IPS DF 4.7 (cell line): ENCODE measurements around the gene MRC2.

ENCODE experiments used
- DNase-seq: peaks from one replicate; pipeline ENCODE4 v3.0.0-alpha.2; 2013; ENCODE audit warnings: low spot score; ENCODE audit errors: extremely low read depth

Gene MRC2

DNA sequence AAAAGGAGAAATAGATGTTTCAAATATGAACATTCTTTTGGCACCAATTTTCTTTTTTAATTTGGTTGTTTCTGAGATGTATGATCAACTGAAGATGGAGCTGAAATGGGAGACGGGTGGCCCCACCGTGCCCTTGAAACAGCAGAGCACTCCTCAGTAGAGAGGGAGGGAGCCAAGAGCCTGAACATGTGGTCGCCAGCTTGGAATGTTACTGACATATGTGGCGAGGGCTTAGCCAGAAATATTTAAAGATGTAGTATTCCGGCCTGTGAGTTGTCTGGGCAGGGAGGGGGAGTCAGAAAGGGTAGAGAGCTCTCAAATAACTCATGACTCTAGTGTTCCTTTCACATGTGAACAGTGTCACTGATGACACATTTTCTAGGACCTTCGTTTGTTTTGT, 13.3 kb upstream of the MRC2 start:
- DNase-seq, result no peak

DNA sequence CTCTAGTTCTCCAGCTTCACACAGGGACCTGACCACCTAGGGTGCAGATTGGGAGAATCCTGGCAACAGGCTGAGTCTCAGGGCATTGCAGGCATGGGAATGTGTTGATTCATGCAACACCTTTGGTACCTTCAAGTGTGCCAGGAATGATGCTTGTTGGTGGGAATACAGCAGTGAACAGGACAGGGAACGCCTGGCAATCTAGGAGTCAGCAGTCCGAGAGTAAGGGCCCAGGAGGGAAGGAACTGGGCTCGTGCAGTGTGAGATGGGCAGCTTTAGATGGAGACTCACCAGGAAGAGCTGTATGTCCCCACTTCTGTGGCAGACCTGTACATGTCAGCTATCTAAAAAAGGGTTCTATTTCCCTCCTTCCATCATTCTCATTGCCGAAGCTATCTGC, 12.0 kb upstream of the MRC2 start:
- no peak for DNase-seq

DNA sequence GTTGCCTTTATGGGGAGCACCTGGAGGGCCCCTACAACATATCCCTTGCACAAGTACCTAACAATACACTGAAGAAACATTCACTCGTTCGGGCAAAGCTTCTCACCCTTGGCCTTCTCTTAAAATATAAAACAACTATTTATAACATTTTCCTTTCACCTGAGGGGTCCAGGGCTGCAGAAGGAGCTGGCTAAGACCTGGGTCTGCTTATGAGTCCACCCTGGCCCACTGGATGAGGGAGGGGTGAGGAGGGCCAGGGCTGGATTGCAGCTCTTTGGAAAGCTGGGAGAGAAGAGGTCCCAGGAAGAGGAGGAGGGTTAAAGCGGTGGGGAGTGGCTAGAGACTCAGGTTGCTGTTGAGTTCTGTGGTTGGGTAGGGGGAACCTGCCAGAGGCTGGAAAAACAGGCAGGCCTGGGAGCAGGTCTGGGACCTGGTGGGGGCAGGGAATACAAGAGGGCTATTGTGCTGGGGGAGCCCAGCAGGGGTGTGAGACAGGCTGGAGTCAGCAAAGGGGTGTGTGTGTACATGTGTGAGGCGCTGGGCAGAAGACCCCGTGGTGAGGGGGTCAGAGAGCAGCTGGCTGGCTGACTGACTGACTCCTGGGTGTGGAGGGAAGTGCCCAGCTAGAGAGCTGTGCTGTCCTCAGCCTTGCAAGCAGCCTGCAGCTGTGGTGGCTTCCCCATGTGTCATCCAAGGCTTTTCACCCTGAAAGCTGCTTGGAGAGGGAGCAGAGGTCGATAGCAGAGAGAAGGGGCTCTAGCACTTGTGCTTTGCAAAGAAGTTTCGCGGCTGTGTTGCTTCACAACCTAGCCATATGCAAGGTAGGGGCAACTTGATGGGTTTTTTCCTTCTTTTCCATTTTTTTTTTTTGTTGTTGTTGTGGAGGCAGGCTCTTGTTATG, 10.2 kb upstream of the MRC2 start:
- DNase-seq, result no peak

DNA sequence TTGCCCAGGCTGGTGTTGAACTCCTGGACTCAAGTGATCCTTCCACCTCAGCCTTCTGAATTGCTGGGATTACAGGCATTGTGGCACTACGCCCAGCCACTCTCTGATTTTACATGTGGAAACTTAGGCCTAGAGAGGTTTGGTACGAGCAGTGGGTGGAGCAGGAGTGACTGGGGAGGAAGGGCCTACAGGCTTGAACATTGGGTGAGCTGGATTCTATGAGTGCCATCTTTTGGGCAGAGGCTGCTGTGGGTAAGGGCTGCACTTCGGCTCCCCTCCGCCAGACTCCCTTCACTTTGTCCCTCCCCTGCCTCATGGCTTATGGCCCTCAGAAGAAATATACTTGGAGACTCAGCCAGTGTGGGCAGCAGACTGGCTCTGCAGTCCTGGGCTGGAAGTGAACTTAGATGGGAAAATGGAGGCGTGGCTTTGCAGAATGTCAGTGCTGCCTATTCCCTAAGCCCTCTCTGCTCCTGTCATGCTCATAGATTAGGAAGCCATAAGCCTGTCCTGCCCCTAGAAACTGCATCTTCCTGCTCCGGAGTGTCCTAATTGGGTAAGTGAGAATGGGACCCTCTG, 9.5 kb upstream of the MRC2 start:
- DNase-seq, result no peak

DNA sequence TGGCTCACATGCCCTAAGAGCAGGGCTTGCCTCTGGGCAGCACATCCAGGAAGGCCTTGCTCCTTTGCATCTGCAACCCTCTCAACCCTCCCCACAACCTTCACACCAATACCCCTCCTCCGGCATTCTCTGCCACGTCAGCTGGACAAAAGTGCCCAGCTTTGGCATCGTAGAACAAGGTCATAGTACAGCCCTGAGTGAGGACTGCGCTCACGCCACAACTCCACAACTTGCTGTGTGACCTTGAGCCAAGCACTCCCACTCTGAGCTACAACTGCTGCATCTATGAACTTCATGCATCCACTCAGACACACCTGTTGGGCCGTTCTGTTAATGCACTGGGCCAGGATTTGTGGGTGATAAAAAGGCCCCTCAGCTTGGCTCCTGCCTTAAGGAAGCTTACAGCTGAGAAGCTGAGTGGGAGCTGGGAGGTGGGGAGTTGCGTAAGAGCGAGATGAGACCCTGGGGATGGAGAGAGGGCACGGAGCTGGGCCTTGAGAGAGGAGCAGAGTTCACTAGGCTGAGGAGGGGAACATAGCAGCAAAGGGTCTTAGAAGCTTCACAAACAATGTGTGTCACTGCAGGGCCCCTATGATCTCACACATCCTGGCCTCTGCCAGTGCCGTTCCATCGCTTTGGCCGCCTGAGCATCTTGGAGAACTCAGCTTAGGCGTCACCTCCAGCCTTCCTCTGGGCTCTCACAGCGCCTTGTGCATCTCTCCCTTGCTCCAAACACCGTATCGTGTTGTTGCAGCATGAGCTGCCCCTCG, 8.6 kb upstream of the MRC2 start:
- DNase-seq, result no peak

DNA sequence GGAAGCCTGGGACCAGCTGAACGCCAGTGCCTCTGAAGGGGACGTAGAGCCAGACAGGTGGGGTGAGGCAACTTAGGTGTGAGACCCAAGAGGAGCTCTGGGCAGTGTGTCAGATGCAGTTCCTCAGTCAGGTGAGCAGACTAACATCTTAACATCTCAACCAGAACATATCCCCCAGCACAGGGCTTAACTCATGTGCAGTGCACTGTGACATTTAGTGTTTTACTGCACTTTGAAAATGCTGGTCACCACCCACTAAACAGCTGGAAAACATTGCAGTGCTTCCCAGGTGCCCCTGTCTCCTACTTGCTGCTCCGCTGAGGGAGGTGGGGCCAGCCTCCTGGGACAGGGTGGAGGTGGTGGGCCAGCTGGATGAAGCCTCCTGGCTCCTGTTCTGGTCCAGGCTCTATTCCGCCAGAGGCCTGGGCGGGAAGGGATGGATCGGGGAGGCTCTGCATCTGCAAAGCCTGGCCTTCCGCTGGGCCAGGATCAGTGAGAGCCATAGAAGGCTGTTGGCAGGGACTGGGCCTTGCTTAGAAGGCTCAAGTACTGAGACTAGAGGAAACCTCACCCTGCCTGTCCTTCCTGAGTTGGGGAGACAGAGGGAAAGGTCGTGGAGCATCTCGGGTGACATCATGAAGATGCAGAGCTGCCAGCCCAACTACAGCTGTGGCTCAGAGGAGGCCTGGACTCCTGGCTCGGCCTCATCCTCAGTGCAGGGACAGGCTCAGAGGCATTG, 7.9 kb upstream of the MRC2 start:
- no peak for DNase-seq

DNA sequence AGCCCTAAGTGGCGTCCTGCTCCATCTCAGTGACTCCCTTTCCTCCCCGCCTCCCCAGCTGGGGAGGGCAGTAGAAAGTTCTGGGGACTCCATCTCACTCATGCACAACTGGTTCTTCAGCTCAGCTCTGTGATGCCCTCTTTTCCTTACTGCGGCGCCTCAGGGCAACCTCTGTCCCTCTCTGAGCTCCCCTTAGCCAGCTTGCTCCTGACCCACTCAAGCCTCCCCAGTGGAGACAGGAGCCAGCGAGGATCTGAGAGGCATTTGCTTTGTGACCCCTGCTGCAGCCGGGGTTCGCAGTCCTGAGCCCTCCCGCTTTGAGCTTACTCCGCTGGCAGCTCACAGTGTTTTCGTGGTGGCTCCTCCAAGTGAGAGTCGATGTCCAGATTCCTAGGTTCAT, 6.2 kb upstream of the MRC2 start:
- DNase-seq, result no peak

DNA sequence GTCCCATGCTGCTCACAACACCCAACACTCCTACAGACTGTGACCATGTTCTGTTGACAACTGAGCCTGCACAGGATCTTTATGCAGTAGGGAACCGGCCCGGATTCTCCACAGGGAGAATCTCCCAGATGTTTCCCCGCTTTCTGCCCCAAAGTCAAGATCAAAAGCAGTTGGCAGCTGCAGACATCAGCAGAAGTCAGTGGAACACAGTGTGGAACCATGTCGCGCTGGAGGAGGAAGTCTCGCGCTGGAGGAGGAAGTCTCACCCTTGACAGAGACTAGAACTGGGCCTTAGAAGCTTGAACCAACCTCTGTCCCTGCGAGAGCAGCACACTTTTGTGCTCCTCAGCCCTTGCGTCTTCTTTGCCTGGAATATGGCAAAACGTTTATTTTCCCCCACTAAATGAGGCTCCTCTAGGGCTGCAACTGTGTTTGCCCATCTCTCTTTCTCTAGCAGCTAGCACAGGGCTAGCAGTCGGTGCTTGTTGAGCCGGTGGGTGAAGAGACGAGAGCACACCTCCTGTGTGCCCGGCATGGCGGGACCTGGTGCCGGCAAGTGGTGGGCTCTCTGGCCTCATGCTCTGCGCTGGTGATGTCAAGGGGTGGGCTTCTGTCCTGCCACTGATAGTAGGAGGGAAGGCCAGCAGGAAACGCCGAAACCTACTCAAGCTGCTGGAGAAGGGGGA, 2.1 kb upstream of the MRC2 start:
- no peak for DNase-seq

DNA sequence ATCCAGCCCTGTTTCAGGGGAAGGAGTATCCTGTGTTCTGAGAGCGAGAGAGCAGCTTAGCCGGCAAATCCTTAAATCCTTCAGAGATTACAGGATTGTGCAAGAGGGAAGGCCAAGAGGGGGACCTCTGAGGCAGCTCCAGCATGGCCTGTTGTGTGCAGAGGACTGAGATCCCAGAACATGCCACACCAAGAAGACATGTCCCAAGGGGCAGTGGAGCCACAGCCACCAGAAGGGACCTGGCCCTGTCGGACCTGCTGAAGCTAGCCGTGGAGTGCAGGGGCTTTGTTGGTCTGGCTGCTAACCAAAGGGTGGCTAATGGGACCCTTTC, 1.6 kb upstream of the MRC2 start:
- no peak for DNase-seq

DNA sequence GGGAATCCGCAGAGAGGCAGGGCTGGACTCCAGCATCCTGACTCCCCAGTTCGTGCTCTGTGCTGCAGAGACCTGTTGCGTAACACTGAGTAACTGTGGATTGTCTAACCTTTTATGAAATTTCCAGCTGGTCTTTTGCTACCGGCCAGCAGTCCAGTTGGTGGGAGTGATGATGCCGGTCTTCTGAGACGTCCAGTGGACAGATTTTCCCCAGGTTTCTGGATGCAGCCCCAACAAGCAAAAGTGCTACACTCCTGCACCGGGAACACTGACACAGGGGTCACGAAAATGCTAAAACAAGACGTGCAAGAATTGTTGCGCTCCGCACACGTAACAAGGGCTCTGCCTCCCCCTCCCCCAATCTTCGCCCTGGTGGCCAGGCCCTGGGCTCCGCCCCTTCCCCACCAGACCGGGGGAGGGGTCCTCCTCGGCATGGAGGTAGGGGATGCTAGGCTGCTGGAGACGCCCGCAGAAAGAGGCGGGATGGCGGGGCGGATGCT, 701 bp upstream of the MRC2 start:
- no peak for DNase-seq

DNA sequence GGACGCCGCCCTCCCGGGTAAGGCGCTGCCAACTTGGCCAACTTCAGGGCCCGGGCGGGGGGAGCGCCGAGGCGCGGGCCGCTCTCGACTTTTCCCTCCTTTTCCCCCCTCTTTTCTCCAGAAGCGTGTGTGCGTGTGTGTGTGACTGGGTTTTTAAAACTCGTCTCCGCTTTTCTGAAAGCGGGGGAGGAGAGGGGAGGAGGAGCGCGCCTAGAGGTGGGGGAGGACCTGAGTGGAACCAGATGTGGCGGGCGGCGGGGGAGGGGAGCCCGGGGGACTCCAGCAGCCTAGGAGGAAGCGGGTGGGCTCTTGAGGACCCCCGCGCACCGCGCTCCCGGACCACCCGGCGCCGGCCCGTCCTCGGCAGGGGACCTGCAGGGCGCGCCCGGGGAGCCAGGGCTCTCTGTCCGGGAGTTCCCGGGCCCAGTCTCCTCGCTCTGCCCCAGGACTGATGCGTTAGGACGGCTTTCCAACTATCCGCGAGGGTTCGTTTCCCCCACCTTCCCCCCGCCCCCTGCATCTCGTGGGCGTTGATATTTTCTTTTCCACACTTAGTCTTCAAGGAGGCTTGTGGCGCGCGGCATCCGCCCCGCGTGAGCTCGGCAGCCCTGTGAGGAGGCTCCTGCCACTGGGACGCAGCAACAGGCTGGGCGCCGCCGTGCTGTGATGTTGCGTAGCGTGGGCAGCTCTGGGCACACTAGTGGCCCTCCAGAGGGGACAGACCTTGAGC, 599 bp downstream of the MRC2 start:
- DNase-seq, result no peak

DNA sequence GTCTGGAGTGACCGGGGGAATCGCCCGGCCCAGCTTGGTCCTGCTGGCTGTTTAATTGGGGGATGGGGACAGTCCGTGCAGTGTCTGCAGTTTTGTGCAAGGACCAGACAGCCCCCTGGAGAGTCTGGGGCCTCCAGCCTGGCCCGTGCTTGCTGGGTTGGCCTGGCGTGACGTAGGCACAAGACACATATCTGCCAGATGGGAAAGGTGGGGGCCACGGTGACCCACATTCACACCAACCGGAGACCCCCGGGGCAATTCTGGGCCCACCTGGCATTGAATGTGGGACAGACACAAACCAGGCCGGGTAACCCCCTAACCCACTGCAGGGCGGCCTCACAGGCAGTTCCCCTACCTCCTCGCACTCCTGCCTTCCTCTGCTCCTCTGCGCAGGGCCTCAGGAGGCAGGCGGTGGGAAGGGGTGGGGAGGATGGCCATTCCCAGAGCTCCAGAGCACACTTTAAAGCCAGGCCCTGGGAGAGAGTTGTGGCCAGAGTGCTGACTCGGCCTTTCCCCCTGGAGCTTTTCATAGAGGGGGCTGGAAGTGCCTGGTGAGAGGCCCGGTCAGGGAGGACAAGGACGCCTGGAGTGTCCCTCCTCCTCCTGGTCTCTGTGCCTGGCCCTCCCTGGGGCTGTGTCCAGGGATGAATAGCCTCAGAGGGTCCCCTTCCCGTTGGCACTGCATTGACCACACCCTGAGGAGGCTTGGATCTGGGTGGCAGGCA, 1.5 kb downstream of the MRC2 start:
- no peak for DNase-seq

DNA sequence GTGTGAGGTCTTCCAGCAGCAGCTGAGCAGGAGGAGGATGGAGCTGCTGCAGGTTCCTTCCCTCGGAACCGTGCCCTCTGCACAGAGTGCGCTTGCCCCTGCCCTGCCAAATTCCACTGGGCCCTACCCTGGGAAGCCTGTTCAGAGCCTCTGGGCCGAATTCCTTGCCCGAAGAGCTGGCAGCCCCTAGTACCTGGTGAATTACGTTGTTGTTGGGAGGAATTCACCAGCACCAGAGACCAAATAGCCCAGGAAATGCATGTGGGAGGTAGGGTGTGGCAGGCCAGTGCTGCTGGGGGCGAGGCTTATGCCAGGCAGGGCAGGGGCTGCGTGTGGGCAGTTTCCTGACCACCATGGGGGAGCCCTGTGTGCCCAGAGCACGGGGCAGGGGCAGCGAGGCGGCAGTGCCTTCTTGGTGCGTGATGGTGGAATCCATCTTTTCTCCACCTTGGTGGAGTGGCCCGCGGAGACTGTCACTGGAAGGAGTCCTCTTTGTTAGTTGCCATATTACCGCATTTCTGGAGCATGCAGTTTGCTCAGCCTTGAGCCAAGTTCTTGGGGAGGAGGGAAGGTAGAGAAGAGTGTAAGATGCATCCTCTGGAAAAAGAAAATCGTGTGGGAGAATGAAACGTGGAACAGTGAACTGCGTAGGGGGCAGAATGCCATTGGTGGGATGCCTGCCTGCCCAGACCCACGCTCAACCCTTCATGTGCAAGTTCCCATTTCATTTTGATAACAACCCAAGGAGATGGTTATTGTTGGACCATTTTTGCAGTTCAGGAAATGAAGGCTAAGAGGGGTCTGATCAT, 2.3 kb downstream of the MRC2 start:
- DNase-seq, result no peak

DNA sequence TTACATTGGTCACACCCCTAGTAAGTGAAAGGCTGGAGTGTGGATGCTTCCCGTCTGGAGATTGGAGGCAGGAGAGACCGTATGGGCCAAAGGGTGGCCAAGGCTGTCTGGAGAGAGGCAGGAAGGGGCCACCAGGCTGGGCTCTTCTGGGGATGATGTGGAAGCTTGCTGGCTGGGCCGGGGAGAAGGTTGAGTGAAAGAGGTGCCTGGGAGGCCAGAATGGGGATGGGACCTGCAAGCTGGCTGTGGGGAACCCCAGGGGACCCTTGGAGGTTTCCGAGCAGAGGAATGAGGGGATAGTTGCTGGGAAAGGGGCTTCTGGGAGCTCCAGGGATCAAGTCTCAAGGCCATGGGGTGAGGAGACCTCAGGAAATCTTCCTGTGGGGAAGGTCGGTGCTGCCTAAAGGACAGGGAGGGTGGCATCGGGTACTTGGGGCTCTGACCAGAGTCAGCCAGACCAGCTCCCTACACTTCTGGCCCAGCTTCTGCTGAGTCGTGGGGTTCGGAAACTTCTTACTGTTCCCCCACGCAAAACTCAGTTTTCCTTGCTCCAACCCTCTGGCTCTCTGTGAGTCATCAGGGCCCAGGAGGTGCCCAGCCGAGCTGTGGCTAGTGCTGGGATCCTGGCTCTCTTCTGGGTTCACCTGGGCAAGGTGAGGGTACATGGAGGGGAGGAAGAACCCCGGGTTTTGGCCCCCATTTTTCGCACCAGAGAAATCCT, 3.1 kb downstream of the MRC2 start:
- DNase-seq, result no peak

DNA sequence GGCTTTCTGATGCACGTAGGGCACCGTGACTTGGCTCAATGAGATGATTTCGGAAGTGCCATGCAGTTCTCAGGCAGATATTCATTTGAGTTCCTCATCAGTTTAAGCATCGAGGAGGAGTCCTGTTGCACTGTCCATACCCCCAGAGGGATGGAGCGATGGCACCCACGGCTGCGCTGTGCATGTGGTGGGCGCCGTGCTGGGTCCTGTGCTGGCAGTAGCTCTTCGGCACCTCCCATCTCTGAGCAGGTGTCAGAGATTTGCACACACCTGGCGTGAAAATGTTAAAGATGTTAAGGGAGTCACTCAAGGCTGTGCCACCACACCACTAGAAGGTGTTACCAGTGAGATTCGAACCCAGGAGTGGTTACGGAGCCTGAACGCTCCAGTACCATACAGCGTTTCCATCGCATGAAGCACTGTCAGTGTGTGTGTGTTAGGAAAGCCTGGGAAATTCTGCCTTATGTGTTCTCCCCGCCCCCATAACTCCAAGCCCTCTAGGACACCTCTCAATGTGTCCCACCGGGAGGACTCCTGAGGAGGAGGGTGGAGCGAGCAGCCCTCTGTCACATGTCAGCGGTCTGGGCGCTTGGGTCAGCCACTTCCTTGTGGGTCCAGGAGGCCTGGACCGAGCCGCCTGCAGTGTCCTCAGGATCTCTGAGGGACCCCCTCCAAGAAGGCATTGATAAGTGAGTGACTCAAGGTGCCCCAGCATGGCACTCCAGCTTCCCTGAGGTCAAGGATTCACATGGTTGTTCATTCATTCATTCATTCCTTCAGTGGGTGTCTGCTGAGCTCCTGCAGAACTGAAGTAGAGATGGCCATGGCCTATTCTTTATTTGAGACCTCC, 3.8 kb downstream of the MRC2 start:
- no peak for DNase-seq

DNA sequence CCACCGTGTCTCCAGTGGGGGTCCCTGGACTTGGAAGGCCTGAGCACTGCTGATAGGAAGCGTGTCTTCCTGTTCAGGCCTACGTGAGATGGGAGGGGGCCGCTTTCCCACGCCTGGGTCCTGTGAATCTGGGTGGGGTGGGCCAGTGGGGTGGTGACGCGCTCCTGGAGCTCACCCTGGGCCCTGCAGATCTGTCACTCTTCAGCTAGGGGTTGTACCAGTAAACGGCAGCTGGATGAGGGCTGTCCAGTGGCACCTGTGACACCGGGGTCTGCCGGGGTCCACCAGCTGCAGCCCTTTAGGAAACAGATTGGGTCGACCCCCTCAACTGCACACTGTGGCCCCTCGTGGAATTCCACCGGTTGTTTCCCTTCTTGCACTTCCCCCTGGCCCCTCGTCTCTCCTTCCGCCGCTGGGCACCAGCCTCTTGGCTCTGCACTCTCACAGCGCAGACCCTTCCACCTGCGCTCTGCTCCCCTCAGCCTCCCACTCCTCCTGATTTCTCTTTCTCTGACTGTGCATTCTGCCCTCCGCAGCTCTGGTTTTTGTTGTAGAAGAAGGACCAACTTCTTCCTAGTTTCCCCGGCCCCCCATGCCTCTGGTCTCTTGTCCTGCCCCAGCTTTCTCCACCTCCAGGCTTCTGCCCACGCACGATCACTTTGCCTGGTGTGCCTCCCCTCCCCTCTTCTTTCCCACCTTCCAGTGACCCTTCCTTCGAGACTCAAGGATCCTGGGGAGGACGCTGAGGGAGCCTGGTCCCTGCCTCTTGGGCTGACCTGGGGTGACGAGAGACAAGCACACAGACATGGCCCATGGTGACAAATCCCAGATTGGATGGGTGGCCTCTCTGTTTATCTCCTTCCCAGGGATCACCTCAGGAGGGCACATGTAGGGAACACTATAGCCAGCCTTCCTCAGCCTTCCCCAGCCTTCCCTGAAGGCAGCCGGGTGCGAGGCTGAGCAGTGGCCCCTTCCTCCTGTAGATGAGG, 4.8 kb downstream of the MRC2 start:
- DNase-seq, result no peak
